ENCODE measurements around the gene RGS12. TPM values are rescaled to one million over a fixed set of nuclear protein-coding genes. Genes with fewer than 3 reads are reported as not detected.

RGS12 gene
- total RNA-seq, 5 donors from 2014 or later (not counting 1 experiment from before 2014, with no cell fraction given): 6.4 to 15.3 (median 10.5) TPM

DNA sequence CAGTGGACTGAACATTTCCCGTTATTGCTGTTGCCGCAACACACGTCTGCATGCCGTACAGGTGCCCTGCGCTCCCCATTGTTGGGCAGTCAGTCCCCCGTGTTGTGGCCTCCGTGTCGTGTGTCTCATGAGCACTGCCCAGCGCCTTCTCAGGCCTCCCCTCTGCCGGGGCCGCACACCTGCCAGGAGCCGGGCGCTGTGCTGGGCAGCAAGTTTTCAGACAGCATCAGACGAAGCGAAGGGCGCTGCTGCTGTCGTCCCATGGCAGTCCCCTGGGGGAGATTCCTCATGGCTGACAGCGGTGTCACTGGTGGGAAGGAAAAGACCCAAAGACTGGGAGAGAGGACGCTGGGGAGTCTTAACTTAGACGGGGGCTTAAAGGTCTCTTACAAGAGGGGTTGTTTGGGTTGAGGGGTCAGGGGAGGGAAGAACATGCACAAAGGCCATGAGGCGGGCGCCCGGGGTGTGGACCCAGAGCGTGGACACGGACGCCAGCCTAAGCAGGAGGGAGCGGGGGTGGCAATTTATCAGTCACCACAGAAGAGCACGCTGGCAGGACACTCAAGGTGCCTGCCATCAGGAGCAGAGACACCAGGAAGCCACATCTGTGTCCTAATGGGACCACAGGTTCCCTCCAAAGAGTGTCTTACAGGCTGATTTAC, 47.3 kb downstream of the RGS12 start:
- Histone ChIP-seq H3K4me1 (ENCODE audit: control insufficient read depth in 1 of 2, extremely low read depth in 1 of 2, insufficient read depth in 2 of 2, low read length in 2 of 2) (peaks cover 0 to 13% of the 10 kb centered on the region in 2 experiments), H3K9me3 (no peaks in the 10 kb centered on the region), H3K36me3 (ENCODE audit: control insufficient read depth in 2 of 2, extremely low read depth in 1 of 2, insufficient read depth in 1 of 2, low read length in 1 of 2) (no peaks in the 10 kb centered on the region), H3K27ac (ENCODE audit: low read length) (no peak overlapping the region), H3K4me3 (ENCODE audit: control insufficient read depth in 1 of 2, extremely low read depth in 1 of 2, low read length in 1 of 2) (no peak overlapping the region), H3K27me3 (replicated peaks in 1 of 2; ENCODE audit: control insufficient read depth in 2 of 2, extremely low read depth in 1 of 2, insufficient read depth in 2 of 2, low read length in 1 of 2) (peaks cover 0 to 7% of the 10 kb centered on the region in 2 experiments)
- Mint-ChIP-seq H3K9me3 (no peaks in the 10 kb centered on the region), H3K27ac (no peak overlapping the region), H3K27me3 (no peaks in the 10 kb centered on the region), H3K4me1 (peaks cover 18 to 28% (median 22%) of the 10 kb centered on the region in 3 donors), H3K4me3 (no peak overlapping the region), H3K36me3 (peaks cover 8% of the 10 kb centered on the region)
- ATAC-seq (replicated peaks in 1 of 4) (no peak), DNase-seq (no peak)
- 95% methylated on average over 27 of the region's 28 CpGs for WGBS (ENCODE audit: insufficient coverage)
- CTCF ChIA-PET: no interaction called here
- POLR2A ChIA-PET: no interaction called here

DNA sequence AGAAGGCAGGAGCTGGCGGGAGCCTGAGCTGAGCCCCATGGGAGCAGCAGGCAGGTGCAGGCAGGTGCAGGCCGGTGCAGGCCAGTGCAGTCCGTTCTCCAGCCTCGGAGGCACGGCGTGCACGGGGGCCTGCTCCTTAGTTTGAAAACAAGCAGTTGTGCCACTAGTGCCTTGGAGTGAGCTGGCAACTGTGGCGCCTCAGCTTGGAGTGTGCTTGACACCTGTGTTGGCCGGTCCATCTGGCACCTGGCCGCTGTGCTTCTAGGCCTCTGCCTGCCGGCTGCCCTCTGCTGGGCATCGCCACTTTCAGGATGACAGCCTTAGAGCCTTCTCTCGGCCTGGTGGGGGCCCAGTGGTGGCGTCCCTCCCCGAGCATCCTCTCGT, 47.9 kb downstream of the RGS12 start:
- H3K4me3 ChIP-seq (ENCODE audit: control insufficient read depth in 1 of 2, extremely low read depth in 1 of 2, low read length in 1 of 2): no peak overlapping the region
- Mint-ChIP-seq H3K27me3 (no peaks in the 10 kb centered on the region), H3K27ac (no peak overlapping the region), H3K36me3 (peaks cover 8% of the 10 kb centered on the region), H3K9me3 (no peaks in the 10 kb centered on the region), H3K4me3 (no peak overlapping the region), H3K4me1 (peaks cover 16 to 29% (median 24%) of the 10 kb centered on the region in 3 donors)
- DNase-seq: no peak
- ATAC-seq (replicated peaks in 1 of 4): no peak
- H3K36me3 ChIP-seq (ENCODE audit: control insufficient read depth in 2 of 2, extremely low read depth in 1 of 2, insufficient read depth in 1 of 2, low read length in 1 of 2): no peaks in the 10 kb centered on the region
- H3K27ac ChIP-seq (ENCODE audit: low read length): no peak overlapping the region
- POLR2A ChIA-PET: no interaction called here
- H3K4me1 ChIP-seq (ENCODE audit: control insufficient read depth in 1 of 2, extremely low read depth in 1 of 2, insufficient read depth in 2 of 2, low read length in 2 of 2): peaks cover 0 to 13% of the 10 kb centered on the region in 2 experiments
- H3K9me3 ChIP-seq: no peaks in the 10 kb centered on the region
- CTCF ChIA-PET: no interaction called here
- 93% methylated on average over 16 of the region's 16 CpGs for WGBS (ENCODE audit: insufficient coverage)
- peaks cover 0 to 3% of the 10 kb centered on the region in 2 experiments for H3K27me3 ChIP-seq (replicated peaks in 1 of 2; ENCODE audit: control insufficient read depth in 2 of 2, extremely low read depth in 1 of 2, insufficient read depth in 2 of 2, low read length in 1 of 2)

DNA sequence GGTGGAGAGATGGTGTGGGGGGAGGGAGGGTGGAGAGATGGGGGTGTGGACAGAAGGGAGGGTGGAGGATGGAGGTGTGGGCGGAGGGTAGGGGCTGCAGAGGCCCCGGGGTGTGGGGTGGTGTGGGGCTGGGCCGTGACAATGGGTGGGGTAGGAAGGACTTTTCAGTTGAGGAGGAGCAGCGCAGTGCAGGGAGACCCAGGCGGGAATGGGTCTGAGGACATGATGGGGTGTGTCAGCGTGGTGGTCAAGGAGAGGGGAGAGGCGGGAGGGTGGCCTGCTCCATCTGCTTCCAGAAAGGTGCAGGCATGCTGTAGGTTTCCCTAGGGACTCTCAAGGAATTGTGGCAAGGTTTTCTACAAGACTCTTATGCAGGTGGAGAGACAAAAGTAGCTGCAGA, 48.9 kb downstream of the RGS12 start:
- Histone ChIP-seq H3K27ac (ENCODE audit: low read length) (no peak overlapping the region), H3K27me3 (replicated peaks in 1 of 2; ENCODE audit: control insufficient read depth in 2 of 2, extremely low read depth in 1 of 2, insufficient read depth in 2 of 2, low read length in 1 of 2) (peaks cover 0 to 3% of the 10 kb centered on the region in 2 experiments), H3K36me3 (ENCODE audit: control insufficient read depth in 2 of 2, extremely low read depth in 1 of 2, insufficient read depth in 1 of 2, low read length in 1 of 2) (no peaks in the 10 kb centered on the region), H3K4me1 (ENCODE audit: control insufficient read depth in 1 of 2, extremely low read depth in 1 of 2, insufficient read depth in 2 of 2, low read length in 2 of 2) (peaks cover 0 to 17% of the 10 kb centered on the region in 2 experiments), H3K4me3 (ENCODE audit: control insufficient read depth in 1 of 2, extremely low read depth in 1 of 2, low read length in 1 of 2) (no peak overlapping the region), H3K9me3 (no peaks in the 10 kb centered on the region)
- Mint-ChIP-seq H3K27me3 (no peaks in the 10 kb centered on the region), H3K36me3 (peaks cover 8% of the 10 kb centered on the region), H3K4me1 (peaks cover 25 to 38% (median 32%) of the 10 kb centered on the region in 3 donors), H3K4me3 (no peak overlapping the region), H3K9me3 (no peaks in the 10 kb centered on the region), H3K27ac (no peak overlapping the region)
- no peak for DNase-seq
- POLR2A ChIA-PET: no interaction called here
- CTCF ChIA-PET: no interaction called here
- WGBS (ENCODE audit: insufficient coverage): 54% methylated on average over 5 of the region's 7 CpGs
- no peak for ATAC-seq (replicated peaks in 1 of 4)

DNA sequence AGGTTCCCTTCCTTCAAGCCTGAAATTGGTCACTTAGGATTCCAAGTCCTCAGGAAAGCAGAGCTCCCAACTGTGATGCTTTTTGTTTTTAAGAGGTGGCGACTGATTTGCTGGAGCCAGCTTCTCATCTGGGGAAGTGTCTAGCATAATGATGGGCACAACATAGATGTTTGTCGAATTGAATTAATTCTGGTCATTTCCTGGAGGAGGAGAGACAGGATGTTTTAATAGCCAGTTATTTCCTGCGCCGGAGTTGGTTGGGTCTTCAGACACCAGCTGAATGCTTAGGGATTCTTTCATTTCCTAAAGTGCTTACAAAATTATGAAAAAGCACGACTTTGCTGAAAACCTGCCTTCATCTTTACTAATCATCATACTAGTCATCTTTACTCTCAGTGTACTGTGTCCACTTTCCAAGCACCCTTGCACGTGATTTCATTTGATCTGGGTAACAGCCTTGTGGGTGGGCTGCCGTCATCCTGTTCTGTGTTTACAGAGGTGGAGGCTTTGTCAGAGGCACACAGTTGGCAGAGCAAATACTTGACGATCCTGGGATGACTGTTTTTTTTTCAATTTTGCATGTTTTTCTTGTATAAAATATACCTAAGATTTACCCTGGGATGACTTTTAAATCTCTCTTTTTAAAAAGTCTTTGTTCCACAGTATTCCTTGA, 49.5 kb downstream of the RGS12 start:
- H3K36me3 Mint-ChIP-seq: peaks cover 8% of the 10 kb centered on the region
- peaks cover 0 to 3% of the 10 kb centered on the region in 2 experiments for H3K27me3 ChIP-seq (replicated peaks in 1 of 2; ENCODE audit: control insufficient read depth in 2 of 2, extremely low read depth in 1 of 2, insufficient read depth in 2 of 2, low read length in 1 of 2)
- peaks cover 0 to 17% of the 10 kb centered on the region in 2 experiments for H3K4me1 ChIP-seq (ENCODE audit: control insufficient read depth in 1 of 2, extremely low read depth in 1 of 2, insufficient read depth in 2 of 2, low read length in 2 of 2)
- CTCF ChIA-PET: no interaction called here
- peak overlapping the region in 1 of 2 donors; percentile 19 for H3K27ac Mint-ChIP-seq
- no peak overlapping the region for H3K4me3 ChIP-seq (ENCODE audit: control insufficient read depth in 1 of 2, extremely low read depth in 1 of 2, low read length in 1 of 2)
- H3K27me3 Mint-ChIP-seq: no peaks in the 10 kb centered on the region
- H3K9me3 ChIP-seq: no peaks in the 10 kb centered on the region
- peaks cover 25 to 38% (median 32%) of the 10 kb centered on the region in 3 donors for H3K4me1 Mint-ChIP-seq
- H3K27ac ChIP-seq (ENCODE audit: low read length): no peak overlapping the region
- no peaks in the 10 kb centered on the region for H3K36me3 ChIP-seq (ENCODE audit: control insufficient read depth in 2 of 2, extremely low read depth in 1 of 2, insufficient read depth in 1 of 2, low read length in 1 of 2)
- H3K4me3 Mint-ChIP-seq: no peak overlapping the region
- WGBS (ENCODE audit: insufficient coverage): 50% methylated on average over 3 of the region's 8 CpGs
- no peaks in the 10 kb centered on the region for H3K9me3 Mint-ChIP-seq
- POLR2A ChIA-PET: no interaction called here
- DNase-seq (peak in 15 of 35 experiments; percentile 5 to 61 (median 22)), ATAC-seq (replicated peaks in 1 of 4) (peak in 3 of 4 experiments; percentile 44 to 83 (median 68))

Other genes starting within 250 kb of the RGS12 start
- gene HTT-AS, start 218.5 kb upstream of the RGS12 start, total RNA-seq: not detected
- 10 to 100 TPM; 60.3 to 97.1 (median 71.4) TPM for gene HTT, start 218.3 kb upstream of the RGS12 start, total RNA-seq
- gene MSANTD1, start 43.9 kb upstream of the RGS12 start, total RNA-seq: 1 to 10 TPM in 4 of 5 donors, under 1 TPM in 1; 0.60 to 2.5 (median 1.6) TPM
- under 1 TPM in 3 of 5 donors, not detected in 2; 0.33 to 0.73 (median 0.70) TPM for gene HGFAC, start 148.9 kb downstream of the RGS12 start, total RNA-seq
- gene DOK7, start 170.3 kb downstream of the RGS12 start, total RNA-seq: under 1 TPM in 3 of 5 donors, not detected in 2; 0.22 to 0.58 (median 0.36) TPM
- gene LRPAP1, start 239.4 kb downstream of the RGS12 start, total RNA-seq: 10 to 100 TPM; 81.2 to 88.4 (median 81.9) TPM